ENCODE results near the gene RAB3C. TPM values are rescaled to one million over a fixed set of nuclear protein-coding genes. Genes with fewer than 3 reads are reported as not detected.
"Not testable (repeated sequence)": the region's sequence is repeated elsewhere in the genome, so short reads cannot be mapped to it uniquely, and the experiment has no call there.

The RAB3C gene
- polyA plus RNA-seq, 1 experiment: not detected

DNA sequence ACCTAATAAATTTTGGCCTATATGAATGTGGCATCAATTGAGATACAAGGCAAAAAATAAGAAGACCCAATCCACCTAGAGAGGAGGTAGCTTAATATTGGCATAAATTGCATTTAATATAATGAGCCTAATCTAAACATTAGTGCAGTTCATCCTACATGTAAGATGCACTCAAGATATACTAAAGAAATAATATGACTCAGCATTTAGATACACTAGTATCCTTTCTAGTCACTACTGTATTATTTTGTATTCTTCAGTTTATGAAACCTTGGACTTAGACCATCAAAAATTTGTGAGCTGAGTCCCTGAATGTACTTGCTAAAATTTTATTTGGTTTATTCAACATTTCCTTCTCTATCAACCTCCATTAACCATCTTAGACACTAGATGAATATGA, 104.7 kb downstream of the RAB3C start:
- no peak for DNase-seq (ENCODE audit: low read depth)
- no peaks in the 10 kb centered on the region for H3K27me3 ChIP-seq (ENCODE audit: control insufficient read depth, insufficient read depth, low read length)
- ChIA-PET POLR2A (no interaction called here), CTCF (no interaction called here)
- no peaks in the 10 kb centered on the region for H3K36me3 ChIP-seq (ENCODE audit: control insufficient read depth, insufficient read depth, low read length)
- no peak for TF ChIP-seq CTCF (IDR thresholded peaks at IDR 0.05; ENCODE audit: insufficient read depth, low read depth, low read length)
- no peak overlapping the region for H3K4me3 ChIP-seq (ENCODE audit: low read depth, low read length)

GRCh38 chr5:58699088-58699761, 116.3 kb downstream of the RAB3C start:
- CTCF ChIA-PET, POLR2A ChIA-PET: not testable (repeated sequence)

DNA sequence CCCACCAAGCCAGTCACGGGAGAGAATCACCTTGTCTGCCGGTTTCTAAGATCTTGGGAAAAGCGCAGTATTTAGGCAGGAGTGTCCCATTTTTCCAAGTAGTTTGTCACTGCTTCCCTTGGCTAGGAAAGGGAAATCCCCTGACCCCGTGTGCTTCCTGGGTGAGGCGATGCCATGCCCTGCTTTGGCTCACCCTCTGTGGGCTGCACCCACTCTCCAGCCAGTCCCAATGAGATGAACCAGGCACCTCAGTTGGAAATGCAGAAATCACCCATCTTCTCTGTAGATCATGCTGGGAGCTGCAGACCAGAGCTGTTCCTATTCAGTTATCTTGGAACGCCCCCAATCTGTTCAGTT, 116.9 kb downstream of the RAB3C start:
- Histone ChIP-seq H3K36me3 (ENCODE audit: control insufficient read depth, insufficient read depth, low read length) (no peaks in the 10 kb centered on the region), H3K27me3 (ENCODE audit: control insufficient read depth, insufficient read depth, low read length) (no peaks in the 10 kb centered on the region), H3K4me3 (ENCODE audit: low read depth, low read length) (no peak overlapping the region)
- no peak for TF ChIP-seq CTCF (IDR thresholded peaks at IDR 0.05; ENCODE audit: insufficient read depth, low read depth, low read length)
- CTCF ChIA-PET: no interaction called here
- DNase-seq (ENCODE audit: low read depth): no peak
- POLR2A ChIA-PET: no interaction called here

More at GRCh38 chr5:58699088-58699761, 116.3 kb downstream of the RAB3C start:
- H3K4me3 ChIP-seq (ENCODE audit: low read depth, low read length); DNase-seq (ENCODE audit: low read depth); H3K36me3 ChIP-seq (ENCODE audit: control insufficient read depth, insufficient read depth, low read length); H3K27me3 ChIP-seq (ENCODE audit: control insufficient read depth, insufficient read depth, low read length): not testable (repeated sequence)

DNA sequence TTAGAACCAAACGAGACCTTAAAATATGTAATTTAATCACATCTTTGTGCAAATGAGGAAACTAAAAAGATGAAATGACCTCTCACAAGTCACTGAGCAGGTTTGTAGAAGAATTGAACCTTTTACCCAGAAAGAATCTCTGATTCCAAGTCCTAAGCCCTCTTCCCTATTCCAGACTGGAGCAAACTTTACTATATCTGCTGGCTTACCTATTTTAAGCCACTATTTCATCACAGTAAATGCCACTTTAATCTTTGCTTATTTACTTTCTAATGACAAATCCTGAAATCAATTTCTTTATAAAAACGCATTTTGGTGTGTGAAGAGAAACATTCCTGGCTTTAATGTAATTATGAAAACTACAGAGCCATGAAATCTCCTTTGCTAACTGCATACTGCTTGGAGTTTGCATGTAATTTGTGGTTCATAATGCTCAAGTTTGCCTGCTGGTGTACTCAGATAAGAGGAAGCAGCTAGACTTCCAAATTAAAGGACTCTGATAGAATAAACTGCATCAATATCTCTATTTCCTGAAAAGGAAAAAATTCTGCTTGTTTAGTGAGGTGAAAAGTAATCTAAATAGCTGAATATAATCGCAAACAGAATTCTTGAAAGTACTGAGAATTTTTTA, 121.2 kb downstream of the RAB3C start:
- no peak for DNase-seq (ENCODE audit: low read depth)
- POLR2A ChIA-PET: no interaction called here
- TF ChIP-seq CTCF (IDR thresholded peaks at IDR 0.05; ENCODE audit: insufficient read depth, low read depth, low read length): no peak
- CTCF ChIA-PET: no interaction called here
- Histone ChIP-seq H3K27me3 (ENCODE audit: control insufficient read depth, insufficient read depth, low read length) (no peaks in the 10 kb centered on the region), H3K36me3 (ENCODE audit: control insufficient read depth, insufficient read depth, low read length) (no peaks in the 10 kb centered on the region), H3K4me3 (ENCODE audit: low read depth, low read length) (no peak overlapping the region)

DNA sequence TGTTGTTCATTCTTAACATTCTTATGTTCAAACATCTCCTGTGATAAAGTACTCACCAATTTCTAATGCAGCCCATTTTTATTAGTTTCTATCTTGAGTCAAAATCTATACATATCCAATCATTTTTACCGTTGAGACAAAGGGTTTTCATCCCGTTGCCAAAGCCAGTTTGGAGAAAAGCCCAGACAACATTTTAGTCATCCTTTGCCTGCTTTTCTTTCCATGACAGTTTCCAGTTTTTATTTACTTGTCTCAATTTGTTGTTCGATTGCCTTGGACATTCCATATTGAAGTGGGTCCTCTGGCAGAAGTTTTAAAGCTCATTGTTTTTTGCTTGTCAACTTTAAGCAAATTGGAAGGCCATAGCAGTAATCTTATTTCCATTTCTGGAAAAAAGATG, 123.9 kb downstream of the RAB3C start:
- DNase-seq (ENCODE audit: low read depth): no peak
- Histone ChIP-seq H3K36me3 (ENCODE audit: control insufficient read depth, insufficient read depth, low read length) (no peaks in the 10 kb centered on the region), H3K27me3 (ENCODE audit: control insufficient read depth, insufficient read depth, low read length) (no peaks in the 10 kb centered on the region), H3K4me3 (ENCODE audit: low read depth, low read length) (no peak overlapping the region)
- POLR2A ChIA-PET: no interaction called here
- no peak for TF ChIP-seq CTCF (IDR thresholded peaks at IDR 0.05; ENCODE audit: insufficient read depth, low read depth, low read length)
- CTCF ChIA-PET: interaction anchor here (0.7 kb wide), 1 partner anchor 102 kb away, joined by 3 read pairs; no protein-coding TSS in a partner anchor

- ChIA-PET CTCF (no interaction called here), POLR2A (no interaction called here)
- Histone ChIP-seq H3K36me3 (ENCODE audit: control insufficient read depth, insufficient read depth, low read length) (no peaks in the 10 kb centered on the region), H3K4me3 (ENCODE audit: low read depth, low read length) (no peak overlapping the region), H3K27me3 (ENCODE audit: control insufficient read depth, insufficient read depth, low read length) (no peaks in the 10 kb centered on the region)
- TF ChIP-seq CTCF (IDR thresholded peaks at IDR 0.05; ENCODE audit: insufficient read depth, low read depth, low read length): no peak
- DNase-seq (ENCODE audit: low read depth): no peak
Observed at GRCh38 chr5:58708456-58708855, 125.6 kb downstream of the RAB3C start.

DNA sequence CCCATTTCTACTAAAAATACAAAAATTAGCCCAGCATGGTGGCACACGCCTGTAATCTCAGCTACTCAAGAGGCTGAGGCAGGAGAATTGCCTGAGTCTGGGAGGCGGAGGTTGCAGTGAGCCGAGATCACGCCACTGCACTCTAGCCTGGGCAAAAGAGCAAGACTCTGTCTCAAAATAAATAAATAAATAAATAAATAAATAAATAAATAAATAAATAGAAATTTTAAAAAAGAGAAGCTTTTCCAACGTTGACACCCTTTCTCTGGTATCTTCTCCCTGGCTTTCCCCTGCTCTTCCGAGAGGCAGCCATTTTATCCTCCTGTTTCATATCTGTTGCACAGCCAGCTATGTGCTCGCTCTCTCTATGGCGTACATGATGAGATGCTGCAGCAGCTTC, 127.5 kb downstream of the RAB3C start:
- POLR2A ChIA-PET; CTCF ChIA-PET; DNase-seq (ENCODE audit: low read depth); H3K36me3 ChIP-seq (ENCODE audit: control insufficient read depth, insufficient read depth, low read length); H3K27me3 ChIP-seq (ENCODE audit: control insufficient read depth, insufficient read depth, low read length); H3K4me3 ChIP-seq (ENCODE audit: low read depth, low read length): not testable (repeated sequence)
